ENCODE data around the gene TRIM67. TPM values are rescaled to one million over a fixed set of nuclear protein-coding genes. Genes with fewer than 3 reads are reported as not detected.
A peak's percentile ranks its signal among the peaks of the same experiment; 100 is the strongest.

The TRIM67 gene
- total and polyA plus RNA-seq, 9 of the 15 experiments (the other 6 are each of a cell fraction or from before 2014, with no cell fraction given), result 0.04 to 0.60 (median 0.31) TPM

GRCh38 chr1:231194843-231195516 is 33.1 kb downstream of the TRIM67 start (continued):
- TF ChIP-seq ZNF592 (IDR thresholded peaks at IDR 0.05) (no peak), BHLHE40 (IDR thresholded peaks at IDR 0.05; ENCODE audit: low read length) (peak; percentile 72), NFE2 (IDR thresholded peaks at IDR 0.05; ENCODE audit: low read depth) (no peak), ZNF780A (CRISPR knock-in tag; IDR thresholded peaks at IDR 0.05) (no peak), CHD1 (IDR thresholded peaks at IDR 0.05; ENCODE audit: low read length) (no peak), BCOR (IDR thresholded peaks at IDR 0.05) (no peak), NCOA1 (IDR thresholded peaks at IDR 0.05; ENCODE audit: low read depth) (no peak), ZBTB8A (IDR thresholded peaks at IDR 0.05; ENCODE audit: partially characterized antibody) (no peak), SAP30 (IDR thresholded peaks at IDR 0.05; ENCODE audit: borderline replicate concordance, insufficient read depth, low read depth, low read length, poor library complexity, severe bottlenecking) (no peak), GTF2F1 (IDR thresholded peaks at IDR 0.05; ENCODE audit: low read depth, low read length) (no peak), DPF2 (IDR thresholded peaks at IDR 0.05) (0 out of 2 replicates have a peak, but pooled peaks have one; percentile 26), ZFX (CRISPR knock-in tag; IDR thresholded peaks at IDR 0.05) (peak; percentile 45), FOS (IDR thresholded peaks at IDR 0.05; ENCODE audit: extremely low read depth, insufficient read length) (no peak), ZZZ3 (IDR thresholded peaks at IDR 0.05) (no peak), GABPB1 (CRISPR knock-in tag; IDR thresholded peaks at IDR 0.05) (no peak), HEY1 (CRISPR knock-in tag; IDR thresholded peaks at IDR 0.05; ENCODE audit: borderline replicate concordance) (no peak), ZMIZ1 (IDR thresholded peaks at IDR 0.05; ENCODE audit: low read depth in 2 of 2, low read length in 2 of 2) (no peak), ZFP1 (CRISPR knock-in tag; IDR thresholded peaks at IDR 0.05) (no peak), MED1 (CRISPR knock-in tag; IDR thresholded peaks at IDR 0.05; ENCODE audit: borderline replicate concordance) (no peak), RFX7 (CRISPR knock-in tag; IDR thresholded peaks at IDR 0.05) (no peak), TGIF2 (CRISPR knock-in tag; IDR thresholded peaks at IDR 0.05) (no peak), C11orf30 (IDR thresholded peaks at IDR 0.05; ENCODE audit: low read depth) (no peak)

Measured in K562 (cell line).